Ecto neural progenitor cell (in vitro differentiated cells): ENCODE data around the gene BDH1.
A peak's percentile ranks its signal among the peaks of the same experiment; 100 is the strongest.
"Not testable (repeated sequence)": the region's sequence is repeated elsewhere in the genome, so short reads cannot be mapped to it uniquely, and the experiment has no call there.

Source experiments
- DNase-seq: peaks from one replicate; pipeline ENCODE4 v3.0.0-alpha.2; 2018; ENCODE audit warnings: low spot score

BDH1 gene

DNA sequence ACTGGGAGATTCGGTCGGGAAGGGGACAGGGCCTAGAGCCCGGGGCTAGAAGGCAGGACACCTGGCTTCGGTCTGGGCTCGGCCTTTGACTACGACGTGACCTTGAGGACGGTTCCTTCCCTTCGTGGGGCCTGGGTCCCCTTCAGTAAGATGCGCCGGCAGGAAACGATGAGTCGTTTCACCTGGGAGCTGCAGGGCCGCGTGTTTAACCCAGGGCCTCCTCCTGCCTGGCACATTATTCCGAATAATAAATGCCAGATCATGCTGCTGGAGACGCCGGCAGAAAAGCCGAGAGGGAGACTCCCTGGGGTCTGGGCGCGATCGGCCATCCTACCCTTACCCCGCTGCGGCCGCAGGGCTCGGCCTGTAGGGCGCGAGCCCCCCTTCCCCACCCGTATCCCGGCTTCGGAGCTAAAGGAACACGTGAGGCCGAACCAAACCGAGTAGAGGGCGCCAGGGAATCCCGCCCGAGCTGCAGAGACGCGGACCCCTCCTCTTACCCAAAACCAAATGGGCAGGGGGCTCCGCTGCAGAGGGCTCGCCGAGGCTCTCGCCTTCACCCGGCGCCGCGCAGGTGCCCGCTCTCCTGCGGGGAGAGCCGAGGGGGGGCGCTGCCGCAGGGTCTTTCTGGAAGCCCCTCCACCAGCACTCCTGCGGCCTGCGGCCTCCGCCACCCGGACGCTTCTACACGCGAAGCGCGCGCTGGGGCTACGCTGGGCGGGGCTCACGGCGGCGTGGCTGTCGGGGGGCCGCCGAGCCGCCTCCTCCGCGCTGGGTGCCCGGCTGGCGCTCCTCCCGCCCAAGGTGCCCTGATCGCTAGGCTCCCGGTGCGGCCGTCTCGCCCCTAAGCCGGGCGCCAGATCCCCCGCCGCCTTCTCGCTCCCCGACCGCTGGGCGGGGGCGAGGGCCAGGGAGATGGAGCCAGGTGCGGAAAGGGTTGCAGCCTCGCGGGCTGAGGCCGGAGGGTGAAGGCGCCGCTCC lies at the start of gene BDH1:
TSS of gene BDH1 (minus strand) at position 688 of the 981 bp plus-strand sequence. CDS start 9,525 bp downstream, outside the sequence.
- peak; percentile 77 for DNase-seq

- no peak for DNase-seq
Measured at GRCh38 chr3:197603317-197603933, 47.7 kb upstream of the BDH1 start.

- not testable (repeated sequence) for DNase-seq
Measured at GRCh38 chr3:197602351-197602750, 46.6 kb upstream of the BDH1 start.

DNA sequence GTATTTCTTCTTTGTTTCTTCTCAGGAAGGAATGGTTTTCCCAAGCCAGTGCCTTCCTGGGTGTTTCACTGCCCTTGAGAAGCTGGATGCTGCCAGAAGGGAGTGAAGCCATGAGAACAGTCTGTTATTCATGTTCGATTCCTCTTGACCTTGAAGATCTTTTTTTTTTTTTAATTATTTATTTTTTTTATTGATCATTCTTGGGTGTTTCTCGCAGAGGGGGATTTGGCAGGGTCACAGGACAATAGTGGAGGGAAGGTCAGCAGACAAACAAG lies 45.7 kb upstream of the BDH1 start:
- DNase-seq: not testable (repeated sequence)

DNA sequence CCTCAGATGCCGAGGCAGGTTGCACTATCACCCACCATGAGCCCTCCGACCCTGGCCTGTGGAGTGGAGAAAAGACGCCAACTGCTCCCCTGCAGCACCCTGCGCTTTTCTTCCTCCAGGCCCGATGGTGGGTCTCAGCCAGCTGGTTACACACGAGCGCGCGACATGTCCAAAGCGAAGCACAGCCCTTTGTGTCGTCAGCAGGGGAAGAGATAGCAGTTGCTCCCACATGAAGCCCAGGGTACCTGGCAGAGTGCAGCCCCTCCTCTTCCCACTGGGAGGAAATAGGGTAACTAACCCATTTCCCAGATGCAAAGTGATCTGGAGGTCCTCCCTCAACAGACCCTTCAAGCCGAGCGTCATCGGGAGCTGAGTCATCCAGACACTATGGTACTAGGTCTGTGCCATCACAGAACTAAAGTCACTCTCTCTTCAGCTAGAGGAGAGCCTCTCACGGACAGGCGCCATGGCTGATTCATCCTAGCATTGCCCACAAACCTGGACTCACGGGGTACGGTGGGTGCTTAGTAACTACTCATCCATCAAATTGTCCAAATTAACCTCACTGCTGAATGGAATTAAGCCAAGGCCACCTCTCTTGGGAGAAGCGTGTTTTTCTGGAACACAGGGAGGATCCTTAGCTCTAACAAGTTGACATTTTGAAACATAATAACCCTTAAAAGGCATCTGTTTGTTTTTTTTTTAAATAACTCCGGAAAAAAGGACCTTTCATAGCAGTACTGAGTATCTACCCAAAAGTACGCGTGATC lies 45.2 kb upstream of the BDH1 start:
- DNase-seq: no peak

DNA sequence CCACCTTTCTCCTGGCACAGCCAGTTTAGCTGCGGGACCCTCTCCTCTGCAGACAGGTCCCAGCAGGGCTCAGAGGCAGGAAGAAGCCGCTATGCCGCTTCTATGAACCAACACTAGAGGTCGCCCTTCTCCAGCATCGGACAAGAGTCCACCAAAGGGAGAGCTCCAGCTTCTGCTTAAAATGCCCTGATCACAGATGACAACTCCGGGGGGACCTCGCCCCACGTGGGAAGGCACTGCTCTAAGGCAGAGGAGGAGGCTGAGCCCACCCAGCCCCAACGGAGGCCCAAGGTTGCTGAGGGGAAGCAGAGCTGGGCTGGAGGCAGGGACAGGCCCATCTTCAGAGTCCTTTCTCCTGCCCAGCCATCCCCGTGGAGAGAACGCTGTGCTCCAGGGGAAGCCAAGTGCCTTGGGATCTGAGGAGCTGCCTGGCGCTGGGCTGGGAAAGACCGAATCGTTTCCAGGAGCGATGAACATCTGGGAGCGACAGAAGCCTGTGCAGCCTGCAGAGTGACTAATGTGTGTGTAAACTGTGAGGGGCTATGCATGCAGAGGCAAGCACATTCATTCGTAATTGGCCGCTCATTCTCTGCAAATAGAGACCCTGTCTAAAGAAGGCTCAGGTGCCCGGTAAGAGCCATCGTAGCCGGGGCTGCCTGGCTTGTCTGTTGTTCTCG lies 43.5 kb upstream of the BDH1 start:
- DNase-seq: peak; percentile 83

- DNase-seq: no peak
Measured at GRCh38 chr3:197598404-197598980, 42.7 kb upstream of the BDH1 start.

- no peak for DNase-seq
Measured at GRCh38 chr3:197597335-197597734, 41.6 kb upstream of the BDH1 start.

GRCh38 chr3:197595470-197596185 lies 39.9 kb upstream of the BDH1 start:
- DNase-seq: no peak

GRCh38 chr3:197593046-197593380 lies 37.2 kb upstream of the BDH1 start:
- no peak for DNase-seq

DNA sequence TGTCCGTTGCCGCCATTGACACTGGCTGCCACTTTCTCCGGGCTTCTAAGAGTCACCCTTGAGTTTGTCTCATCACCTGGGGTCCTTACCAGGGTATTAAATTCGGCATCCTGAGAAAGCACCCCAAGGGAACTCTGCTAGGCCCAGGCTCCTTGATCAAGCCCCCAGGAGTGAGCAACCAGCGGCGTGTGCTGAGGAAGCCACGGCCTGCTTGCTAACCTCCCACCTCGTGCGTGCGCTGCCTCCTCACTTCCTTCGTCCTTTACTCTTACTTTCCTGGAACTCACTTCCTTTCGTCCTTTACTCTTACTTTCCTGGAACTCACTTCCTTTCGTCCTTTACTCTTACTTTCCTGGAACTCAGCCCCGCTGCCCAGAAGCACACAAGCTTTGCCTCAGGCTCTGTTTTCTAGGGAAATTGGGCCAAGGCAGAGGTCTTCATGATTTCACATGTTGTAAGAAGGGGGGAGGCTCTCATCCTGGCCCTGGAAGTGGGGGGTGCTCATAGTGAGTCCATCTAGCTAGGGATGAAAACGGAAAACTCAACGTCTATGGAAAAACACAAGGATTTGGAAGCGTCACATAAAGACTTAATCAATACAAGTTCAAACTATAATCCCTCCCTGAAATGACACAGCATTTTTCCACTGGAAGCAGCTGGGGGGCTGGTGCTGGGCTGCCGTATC lies 36.7 kb upstream of the BDH1 start:
- DNase-seq: no peak

DNA sequence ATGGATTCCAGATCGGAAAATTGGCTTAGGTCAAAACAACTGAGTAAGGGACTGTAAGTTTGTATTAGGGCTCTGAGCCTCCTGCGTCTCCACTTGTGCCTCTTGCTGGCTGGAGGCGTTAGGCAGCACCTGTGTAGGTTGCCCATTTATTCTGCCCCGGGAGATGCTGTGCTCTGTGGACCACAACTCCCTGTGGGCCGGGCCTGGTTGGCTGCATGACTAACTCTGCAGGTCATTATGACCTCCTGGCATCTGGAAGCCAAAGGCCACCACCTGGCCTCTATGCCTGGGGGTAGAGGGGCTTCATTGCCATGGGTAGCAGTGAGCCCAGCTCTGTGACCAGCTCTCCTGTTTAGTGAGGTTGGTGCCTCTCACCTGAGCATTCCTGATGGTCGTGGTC lies 36.0 kb upstream of the BDH1 start:
- no peak for DNase-seq

- DNase-seq: no peak
Measured at GRCh38 chr3:197590313-197590962, 34.7 kb upstream of the BDH1 start.

- DNase-seq: no peak
Measured at GRCh38 chr3:197589545-197589944, 33.8 kb upstream of the BDH1 start.

GRCh38 chr3:197586768-197587167 lies 31.0 kb upstream of the BDH1 start:
- not testable (repeated sequence) for DNase-seq

GRCh38 chr3:197586181-197586580 lies 30.4 kb upstream of the BDH1 start:
- no peak for DNase-seq

DNA sequence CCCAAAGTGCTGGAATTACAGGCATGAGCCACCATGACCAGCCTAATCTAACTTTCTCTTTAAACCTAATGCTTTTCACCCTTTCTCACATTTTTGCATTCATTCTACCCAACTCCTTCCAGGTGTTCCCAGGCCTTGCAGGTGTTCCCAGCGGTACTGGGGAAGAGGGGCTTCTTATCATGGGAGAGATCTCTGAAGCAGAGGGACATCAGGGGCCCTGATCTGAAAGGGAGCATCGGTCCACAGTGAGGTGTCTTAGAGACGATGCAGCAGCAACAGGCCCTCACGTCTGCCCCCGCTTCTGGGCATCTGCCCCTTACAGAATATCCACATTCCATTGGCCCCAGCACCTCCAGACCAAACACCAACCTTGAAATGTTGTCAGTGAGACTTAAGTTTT lies 29.0 kb upstream of the BDH1 start:
- no peak for DNase-seq

GRCh38 chr3:197583371-197583770 lies 27.6 kb upstream of the BDH1 start:
- no peak for DNase-seq

DNA sequence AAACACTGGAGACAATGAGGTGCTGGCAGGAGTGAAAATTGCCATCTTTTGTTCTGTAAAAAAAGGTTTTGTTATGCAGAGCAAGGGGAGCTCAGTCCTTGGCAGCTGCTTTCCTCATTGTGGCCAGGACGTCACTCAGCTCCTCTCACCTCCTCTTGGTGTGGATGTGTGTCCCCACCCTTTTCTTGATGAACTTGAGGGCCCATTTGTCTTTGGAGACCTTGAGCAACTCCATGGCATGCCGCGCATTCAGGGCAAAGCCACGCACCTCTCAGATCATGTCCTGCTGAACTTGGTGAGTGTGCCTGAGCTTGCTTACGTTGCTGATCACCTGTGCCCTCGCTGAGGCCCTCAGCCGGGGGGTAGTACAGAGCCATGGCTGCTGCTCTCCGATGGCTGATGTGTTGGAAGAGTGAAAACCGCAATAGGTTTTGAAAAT lies 24.5 kb upstream of the BDH1 start:
- no peak for DNase-seq

DNA sequence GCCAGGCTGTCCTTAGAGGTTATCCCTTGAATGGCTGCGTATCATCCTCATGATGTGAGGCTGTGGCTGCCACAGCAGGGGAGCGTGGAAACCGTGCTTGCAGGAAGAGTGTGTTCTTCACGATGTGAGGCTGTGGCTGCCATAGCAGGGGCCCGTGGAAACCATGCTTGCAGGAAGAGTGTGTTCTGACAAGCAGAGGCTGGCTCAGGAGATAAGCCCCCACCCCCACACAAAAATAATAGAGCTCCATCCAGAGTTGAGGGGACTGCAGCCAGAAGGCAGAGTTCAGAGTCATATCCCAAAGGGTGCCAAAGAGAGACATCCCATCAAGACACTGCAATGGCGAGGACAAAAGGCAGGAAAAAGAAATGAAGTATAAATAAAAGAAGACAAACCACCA lies 22.6 kb upstream of the BDH1 start:
- DNase-seq: no peak
